Limb (tissue), 2 donors: Measurements from ENCODE around the gene PLK3.
A peak's percentile ranks its signal among the peaks of the same experiment; 100 is the strongest.
"Not testable (repeated sequence)": the region's sequence is repeated elsewhere in the genome, so short reads cannot be mapped to it uniquely, and the experiment has no call there.

ENCODE experiments used
- DNase-seq, 2 donors: peaks; one replicate each; pipeline ENCODE4 v3.0.0-alpha.2; 2016; ENCODE audit errors: extremely low spot score in 2 of 2

PLK3 gene

DNA sequence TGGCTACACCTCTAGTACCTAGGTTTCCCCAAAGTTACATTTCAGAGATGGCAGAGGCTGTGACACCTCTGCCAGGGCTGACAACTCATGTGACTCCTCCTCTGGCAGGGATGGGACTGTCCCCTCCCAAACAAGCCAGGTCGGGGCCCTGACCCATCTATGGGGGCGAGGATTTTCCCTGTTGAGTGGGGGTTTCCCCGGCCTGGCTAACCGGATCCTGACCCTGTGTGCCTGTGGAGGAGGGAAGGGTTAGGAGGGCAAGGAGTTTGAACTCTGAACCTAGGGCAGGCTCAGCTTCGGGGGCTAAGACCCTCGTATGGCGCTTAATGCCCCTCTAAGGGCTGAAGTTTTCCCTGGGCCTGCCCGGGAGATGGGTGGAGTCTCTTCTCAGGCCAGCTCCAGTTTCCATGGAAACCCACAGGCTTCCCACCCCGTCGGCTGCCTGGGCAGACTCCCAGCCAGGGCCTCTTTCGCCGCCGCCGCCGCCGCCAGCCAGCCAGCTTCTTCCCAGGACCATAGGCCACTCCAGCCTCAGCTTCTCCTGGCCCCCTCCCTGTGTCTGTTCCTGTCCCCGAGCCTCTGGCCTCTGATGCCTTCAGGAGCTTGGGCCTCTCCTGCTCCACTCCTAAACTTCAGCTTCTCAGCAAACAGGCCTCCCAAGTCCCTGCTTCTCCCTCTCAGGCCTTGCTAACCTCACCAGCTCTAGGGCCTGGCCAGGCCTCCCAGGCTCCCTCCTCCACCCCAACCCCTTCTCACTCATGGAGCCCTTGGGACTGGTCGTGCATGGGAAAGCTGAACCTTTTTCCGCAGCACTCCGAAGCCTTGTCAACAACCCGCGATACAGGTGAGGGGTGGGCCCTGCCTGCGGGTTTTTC is 8.1 kb downstream of the PLK3 start, which contains the start of gene BTBD19:
Gene BTBD19 (plus strand): TSS at position 461 of the 875 bp plus-strand sequence. CDS start 298 bp downstream, at position 759.
- DNase-seq = peak; percentile 91 to 92

DNA sequence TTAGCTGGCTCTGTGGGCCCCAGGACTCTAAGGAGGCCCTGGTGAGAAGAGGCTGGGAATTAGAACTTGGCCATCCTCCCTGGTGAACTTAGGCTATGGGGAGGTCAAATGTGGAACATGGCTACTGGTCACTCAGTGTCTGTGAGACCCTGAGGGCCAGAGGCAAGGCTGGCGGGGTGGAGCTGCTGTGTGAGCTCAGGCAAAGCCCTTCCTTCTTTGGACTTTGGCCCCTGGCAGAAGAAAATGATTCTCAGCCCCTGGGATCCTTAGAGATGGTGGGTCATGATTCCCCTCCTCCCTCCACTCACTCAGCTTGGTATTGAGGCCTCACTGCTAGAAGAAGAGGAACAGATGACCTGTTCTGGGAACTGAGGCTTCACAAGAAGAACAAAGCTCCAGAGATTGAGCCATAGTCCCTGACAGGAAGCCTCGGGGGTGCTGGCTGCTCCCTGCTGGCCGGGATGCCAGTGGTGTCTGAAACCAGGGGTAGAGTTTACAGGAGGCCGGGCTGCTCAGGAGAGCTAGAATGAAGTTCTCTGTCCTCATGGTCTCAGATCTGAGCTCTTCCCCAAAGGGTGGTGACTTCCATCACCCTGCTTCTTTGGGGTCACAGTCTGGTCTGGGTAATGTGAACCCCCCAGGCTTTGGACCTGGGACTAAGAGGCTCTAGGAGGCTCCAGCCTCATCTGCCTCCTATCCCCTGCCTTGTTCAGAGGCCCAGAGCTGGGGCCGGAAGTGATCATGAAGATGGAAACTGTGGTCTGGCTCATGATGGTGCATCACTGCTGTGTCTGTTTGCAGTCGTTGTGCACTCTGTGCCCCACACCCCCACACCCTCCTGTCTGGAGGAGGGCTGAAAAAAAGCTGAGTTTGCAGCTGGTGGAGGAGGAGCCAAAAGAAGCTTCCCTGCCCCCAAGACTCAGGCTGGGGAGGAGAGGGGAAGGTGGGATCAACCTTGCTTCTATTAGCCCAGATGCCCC is 9.1 kb downstream of the PLK3 start:
- DNase-seq = peak in 1 of 2 donors; percentile 45

DNA sequence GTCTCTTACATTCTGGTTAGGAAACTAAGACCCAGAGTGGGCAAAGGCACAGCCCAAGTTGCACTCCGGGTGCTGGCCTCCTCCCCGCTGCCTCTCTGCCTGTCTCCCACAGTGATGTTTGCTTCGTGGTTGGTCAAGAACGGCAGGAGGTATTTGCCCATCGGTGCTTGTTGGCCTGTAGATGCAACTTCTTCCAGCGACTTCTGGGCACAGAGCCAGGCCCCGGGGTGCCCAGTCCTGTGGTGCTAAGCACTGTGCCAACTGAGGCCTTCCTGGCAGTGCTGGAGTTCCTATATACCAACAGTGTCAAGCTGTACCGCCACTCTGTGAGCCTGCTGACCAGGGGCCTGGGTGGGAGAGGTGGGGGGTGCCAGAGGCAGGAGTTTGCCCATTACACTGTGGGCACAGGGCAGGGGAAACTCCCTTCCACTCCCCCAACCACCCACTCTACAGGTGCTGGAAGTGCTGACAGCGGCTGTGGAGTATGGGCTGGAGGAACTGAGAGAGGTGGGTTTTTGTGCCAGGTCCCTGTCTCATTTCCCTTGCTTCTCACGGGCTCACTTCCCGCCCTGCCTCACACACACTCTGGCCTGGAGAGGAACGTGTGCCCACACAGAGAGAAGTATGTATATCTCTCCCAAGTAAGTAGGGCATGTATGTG is 10.1 kb downstream of the PLK3 start:
- peak in 1 of 2 donors; percentile 40 for DNase-seq

DNA sequence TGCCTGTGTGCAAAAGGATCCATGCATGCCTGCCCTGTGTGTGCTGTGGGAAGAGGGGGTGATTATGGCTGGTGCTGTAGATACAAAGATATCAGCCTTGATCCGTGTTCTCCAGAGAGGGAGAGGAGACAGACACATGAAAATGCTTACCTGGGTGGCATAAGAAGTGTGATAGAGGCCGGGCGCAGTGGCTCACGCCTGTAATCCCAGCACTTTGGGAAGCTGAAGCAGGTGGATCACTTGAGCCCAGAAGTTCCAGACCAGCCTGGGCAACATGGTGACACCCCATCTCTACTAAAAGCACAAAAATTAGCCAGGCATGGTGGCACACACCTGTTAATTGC is 10.6 kb downstream of the PLK3 start:
- DNase-seq = not testable (repeated sequence)

DNA sequence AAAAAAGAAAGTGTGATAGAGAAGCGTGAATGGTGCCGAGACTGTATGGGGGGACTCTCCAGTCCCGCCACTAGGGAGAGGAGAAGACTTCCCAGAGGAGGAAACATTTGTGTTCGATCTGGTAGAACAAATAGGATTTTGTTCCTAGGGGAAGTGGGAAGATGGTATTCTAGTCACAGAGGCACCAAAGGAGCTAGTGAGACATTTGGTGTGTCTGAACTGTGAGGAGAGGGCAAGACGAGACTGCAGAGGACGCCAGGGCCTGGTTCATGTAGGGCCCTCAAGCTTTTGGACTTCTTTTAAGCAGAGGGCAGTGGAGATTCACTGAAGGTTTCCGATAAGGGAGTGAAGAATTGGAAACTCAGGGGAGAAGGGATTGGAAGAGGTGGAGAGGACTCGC is 11.1 kb downstream of the PLK3 start:
- no peak for DNase-seq

DNA sequence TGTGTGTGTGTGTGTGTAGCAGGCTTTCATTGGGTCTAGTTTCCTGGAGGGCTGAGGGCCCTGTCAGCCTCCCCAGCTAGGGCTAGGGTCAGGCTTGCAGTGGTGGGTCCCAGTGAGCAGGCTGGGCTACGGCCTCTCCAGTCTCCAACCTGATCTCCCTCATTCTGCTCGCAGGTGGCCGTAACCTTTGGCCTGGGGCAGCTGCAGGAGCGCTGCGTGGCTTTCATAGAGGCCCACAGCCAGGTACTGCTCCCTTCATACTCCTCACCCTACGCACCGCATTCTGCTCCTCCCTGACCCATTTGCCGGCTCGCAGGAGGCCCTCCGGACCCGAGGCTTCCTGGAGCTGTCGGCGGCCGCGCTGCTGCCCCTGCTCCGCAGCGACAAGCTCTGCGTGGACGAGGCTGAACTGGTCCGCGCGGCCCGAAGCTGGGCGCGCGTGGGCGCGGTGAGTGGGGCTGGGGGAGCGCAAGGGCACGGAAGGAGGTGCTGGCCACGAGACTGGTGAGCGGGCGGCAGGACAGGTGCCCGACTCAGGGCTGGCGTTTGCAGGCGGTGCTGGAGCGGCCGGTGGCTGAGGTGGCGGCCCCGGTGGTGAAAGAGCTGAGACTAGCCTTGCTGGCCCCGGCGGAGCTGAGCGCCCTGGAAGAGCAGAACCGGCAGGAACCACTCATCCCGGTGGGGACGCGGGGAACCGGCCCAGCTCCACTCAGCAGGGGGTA is 12.8 kb downstream of the PLK3 start:
- DNase-seq = no peak

DNA sequence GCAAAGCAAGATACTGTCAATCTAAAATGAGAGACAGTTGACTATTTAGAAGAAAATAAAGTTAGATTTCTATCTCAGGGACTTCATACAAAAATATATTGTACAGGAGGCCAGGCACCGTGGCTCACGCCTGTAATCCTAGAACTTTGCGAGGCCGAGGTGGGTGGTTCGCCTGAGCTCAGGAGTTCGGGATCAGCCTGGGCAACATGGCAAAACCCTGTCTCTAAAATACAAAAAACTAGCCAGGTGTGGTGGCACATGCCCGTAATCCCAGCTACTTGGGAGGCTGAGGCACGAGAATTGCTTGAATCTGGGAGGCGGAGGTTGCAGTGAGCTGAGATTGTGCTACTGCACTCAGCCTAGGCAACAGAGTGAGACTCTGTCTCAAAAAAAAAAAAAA is 15.7 kb downstream of the PLK3 start:
- DNase-seq = not testable (repeated sequence)

DNA sequence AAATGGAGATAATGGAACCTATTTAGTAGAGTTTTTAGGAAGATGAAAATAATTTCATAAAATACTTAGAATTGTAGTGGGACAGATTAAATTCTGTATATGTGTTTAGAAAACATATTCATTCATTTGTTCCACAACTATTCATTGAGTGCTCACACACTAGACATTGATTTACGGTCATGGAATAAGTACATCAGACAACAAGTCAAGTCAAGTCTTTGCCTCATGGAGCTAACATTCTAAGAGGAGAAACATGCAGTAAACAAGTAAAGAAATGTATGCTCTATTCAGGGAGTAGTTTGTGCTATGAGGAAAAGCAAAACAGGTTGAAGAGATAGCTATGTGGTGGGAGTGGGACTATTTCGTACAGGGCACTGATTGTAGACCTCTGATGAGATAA is 17.1 kb downstream of the PLK3 start:
- DNase-seq = no peak

DNA sequence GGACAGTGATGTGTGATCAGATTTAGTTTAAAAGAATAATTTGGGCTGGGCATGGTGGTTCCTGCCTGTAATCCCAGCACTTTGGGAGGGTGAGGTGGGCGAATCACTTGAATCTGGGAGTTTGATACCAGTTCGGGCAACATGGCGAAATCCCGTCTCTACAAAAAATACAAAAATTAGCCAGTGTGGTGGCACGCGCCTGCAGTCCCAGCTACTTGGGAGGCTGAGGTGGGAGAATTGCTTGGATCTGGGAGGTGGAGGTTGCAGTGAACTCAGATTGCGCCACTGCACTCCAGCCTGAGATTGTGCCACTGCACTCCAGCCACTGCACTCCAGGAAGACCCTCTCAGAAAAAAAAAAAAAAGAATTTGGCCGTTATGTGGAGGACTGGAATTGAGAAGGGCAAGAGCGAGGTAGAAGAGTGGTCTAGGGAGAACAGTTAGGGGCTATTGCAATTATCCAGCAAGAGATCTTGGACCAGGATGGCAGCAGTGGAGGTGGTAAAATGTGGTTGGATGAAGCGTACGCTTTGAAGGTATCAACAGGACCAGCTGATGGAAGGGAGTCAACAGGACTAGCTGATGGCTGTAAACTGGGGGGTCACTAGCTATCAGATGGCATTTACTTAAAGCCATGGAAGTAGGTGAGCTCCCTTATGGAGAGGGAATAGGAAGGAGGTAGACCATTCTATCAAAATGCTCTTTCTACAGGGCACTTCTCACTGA is 17.8 kb downstream of the PLK3 start:
- no peak for DNase-seq

DNA sequence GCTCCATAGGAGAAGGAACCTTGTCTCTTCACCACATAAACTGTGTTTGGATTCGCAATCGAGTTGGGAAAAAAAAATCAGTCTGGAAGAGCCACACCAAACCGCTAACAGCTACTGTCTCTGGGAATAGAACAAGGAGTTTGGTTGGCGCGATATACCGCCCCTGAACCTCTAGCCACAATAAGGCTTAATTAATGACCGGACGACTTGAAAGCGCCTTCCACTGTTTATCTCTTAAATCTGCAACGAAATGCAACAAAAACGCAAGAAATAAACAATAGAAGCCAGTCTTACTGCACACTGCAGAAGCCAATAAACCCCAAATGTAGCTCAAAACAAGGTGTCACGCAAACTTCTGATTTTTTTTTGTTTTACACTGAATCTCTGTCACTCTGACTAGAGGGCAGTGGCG is 19.0 kb downstream of the PLK3 start:
- no peak for DNase-seq

DNA sequence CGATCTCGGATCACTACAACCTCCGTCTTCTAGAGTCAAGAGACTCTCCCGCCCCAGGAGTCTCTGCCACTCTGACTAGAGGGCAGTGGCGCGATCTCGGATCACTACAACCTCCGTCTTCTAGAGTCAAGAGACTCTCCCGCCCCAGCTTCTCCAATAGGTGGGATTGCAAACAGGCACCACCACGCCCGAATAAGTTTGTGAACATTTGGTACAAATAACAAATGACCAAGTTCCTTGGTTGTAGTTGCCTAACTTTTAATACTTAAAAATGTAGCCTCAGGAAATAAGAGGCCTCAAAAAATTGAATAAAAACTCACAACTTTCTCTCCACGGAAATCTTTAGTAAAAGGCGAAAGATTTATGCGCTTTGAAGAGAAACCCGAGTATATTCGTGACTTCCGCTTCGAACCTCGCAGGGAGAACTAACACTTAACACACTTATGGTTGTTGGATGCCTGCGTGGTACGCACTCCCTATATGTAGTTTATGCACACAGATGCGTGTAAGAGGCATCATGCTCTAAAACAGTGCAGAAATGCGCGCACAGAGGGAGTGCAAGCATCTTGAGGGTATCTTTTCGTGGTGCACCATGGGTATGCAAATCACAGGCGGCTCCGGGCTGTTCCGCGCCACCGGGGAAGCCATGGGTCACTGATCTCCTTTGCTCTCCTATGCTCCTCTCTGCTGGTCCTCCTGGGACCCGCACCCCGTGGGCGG is 19.6 kb downstream of the PLK3 start:
- peak; percentile 84 to 92 for DNase-seq

DNA sequence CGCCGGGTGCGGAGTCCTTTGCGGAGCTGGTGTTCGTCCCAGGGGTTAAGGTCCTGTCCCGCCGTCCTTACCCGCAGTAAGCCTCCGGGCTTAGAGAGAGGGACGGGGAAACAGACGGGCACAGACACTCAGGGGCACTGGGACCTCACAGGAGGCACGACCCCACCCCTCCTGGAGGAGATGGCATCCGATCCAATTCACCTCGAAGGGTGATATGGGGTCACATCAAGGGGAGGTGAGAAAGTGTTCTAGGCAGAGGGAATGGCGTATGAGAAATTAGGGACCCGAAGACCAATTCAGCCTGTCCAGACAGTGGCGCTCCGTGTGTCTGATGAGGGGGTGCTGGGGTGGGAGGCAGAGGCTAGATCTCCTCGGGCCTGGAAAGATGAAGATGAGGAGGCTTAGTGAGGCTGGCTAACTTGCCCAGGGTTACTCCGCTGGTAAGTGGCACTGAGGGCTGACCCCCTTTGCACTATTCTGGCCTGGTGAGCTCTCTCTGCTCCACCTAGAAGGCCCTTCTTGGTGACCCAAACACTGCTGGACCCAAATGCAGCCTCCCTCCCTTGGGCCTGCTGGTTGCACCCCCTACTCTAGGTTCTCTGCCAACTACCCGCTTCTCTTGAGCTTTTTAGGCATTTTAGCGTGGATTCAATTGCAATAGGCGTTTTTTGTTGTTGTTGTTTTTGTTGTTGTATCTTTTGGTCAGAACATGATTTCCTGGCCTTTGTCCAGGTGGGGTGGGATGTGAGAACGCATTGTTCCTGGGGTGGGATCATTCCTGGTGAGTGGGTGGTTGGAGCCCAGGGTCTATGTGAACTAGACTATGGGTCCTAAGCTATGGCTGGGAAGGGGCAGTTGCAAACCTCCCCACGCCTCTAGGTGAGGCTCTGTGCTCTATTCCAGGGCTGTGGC is 20.4 kb downstream of the PLK3 start:
- no peak for DNase-seq

DNA sequence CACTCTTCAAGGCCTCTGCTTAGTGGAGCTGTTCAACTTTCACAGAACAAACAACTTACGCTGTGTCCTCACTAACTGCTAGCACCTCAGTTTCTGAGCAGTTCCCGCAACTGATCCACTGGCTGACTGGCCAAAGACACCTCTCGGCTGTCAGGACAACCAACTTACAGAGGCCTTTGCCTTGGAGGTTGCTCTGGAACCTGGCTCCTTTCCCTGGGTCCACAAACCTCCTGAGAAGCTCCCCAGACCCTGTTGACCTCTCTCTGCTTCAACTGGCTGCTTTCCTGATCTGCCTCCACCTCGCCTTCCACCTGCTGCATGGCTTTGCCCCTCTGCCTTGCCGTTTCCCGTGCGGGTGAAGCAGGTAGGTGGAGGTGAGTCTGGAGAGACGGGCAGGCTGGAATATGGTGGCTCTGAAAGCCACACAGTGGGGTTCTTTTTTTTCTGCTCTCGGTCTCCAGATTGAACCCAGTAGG is 21.1 kb downstream of the PLK3 start:
- no peak for DNase-seq

DNA sequence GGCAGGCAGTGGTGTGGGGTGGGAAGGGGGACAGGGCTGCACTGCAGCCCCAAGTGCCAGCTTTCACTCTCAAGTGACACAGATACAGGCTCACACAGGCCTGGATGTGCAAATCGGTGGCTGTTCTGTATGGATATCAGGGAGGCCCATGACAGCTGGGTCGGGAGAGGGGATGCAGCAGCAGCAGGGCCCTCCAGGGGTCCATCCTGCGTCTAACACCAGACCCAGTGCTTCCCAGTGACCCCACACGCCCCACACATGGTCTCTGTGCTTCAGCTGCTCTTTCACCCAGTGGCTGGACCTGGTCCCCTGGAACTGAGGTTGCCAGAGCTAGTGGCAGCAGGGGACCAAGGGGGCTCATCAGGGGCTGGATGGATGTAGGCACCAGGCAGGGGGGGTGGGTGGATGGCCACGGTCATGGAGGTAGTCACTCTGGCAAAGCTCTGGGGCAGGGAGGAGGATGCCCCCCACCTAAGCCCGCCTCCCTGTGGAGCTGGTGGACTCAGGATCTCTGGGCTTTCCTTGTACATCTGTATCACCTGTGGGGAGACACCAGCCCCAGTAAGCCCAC is 22.0 kb downstream of the PLK3 start:
- no peak for DNase-seq

DNA sequence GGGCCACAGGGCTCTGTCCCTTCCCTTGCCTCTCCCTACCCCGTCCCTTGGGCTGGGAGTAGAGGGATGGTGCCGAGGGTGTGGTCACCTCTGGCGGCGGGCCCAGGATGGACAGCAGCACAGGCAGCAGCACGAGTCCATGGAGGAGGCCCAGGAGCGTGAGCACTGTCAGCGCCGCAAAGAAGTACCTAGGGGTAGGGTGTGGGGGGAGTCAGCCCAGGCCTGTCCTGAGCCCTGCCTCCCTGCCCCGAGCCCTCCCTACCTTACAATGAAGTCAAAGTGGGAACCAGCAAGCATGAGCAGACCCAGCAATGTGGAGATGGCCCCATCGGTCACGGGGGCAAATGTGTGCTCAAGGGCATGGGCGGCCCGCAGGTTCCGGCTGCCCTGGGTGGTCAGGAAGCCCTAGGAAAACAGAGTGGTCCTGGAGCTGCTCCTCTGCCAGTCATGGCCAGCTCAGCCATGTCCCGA is 22.8 kb downstream of the PLK3 start:
- no peak for DNase-seq

DNA sequence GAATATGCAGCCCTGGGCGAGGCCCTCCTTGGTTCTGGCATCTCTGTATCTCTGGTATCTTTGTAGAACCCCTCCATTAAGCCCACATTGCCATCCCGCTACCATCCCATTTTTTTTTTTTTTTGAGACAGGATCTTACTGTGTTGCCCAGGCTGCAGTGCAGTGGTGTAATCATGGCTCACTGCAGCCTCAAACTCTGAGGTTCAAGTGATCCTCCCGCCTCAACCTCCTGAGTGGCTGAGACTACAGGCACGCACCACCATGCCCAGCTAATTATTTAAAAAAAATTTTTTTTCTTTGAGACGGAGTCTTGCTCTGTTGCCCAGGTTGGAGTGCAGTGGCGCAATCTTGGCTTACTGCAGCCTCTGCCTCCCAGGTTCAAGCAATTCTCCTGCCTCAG is 24.2 kb downstream of the PLK3 start:
- DNase-seq = not testable (repeated sequence)

DNA sequence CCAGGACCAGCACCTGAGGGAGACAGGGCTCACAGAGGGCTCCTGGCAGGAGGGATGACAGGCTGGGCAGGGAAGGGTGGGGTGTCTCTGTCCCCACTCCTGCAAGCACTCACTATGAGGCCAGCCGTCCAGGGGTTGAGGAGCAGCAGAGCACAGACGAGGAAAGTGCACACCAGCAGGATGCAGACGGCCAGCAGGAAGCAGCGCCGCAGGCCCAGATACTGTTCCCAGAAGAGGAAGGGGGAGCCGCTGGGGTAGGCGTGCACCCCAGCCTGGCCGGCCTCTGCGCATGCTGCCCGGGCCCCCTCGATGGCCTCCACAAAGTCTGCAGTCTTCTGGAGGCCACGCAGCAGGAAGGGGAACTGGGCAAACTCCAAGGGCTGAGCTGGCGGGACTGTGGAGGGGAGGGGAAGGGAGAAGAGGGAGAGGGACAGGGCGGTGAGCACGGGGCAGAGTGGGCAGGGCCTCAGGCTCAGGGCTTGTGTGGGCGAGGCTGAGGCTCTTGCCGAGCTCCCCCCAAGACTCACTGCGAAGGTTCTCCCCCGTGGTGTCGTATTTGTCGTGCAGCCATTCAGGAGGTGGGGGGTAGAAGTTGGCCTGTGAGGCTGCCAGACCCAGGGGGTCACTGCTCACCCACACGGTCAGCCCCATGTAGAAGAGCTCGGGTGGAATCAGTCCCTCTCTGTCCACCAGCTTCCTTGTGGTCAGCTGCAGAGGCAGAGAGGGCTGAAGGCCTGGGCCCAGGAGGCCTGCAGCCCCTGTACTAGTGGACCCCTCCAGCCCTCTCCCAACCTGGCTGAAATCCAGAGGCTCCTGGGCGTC is 26.4 kb downstream of the PLK3 start:
- DNase-seq = no peak
